ENCODE results near the gene OLA1. TPM values are rescaled to one million over a fixed set of nuclear protein-coding genes. Genes with fewer than 3 reads are reported as not detected.

OLA1 gene
- polyA plus RNA-seq, 1 of the 3 experiments (the other 2 are of a cell fraction): 46.9 TPM

GRCh38 chr2:174157053-174157452 lies 91.3 kb downstream of the OLA1 start (continued):
- TF ChIP-seq ZBTB33 (IDR thresholded peaks at IDR 0.05; ENCODE audit: borderline replicate concordance, low read depth): no peak
- no peak for TF ChIP-seq FOXJ3 (CRISPR knock-in tag; IDR thresholded peaks at IDR 0.05)
- TF ChIP-seq RAD21 (IDR thresholded peaks at IDR 0.05; ENCODE audit: low read length): no peak
- TF ChIP-seq SIN3A (IDR thresholded peaks at IDR 0.05; ENCODE audit: borderline replicate concordance, low read depth, low read length): no peak
- TF ChIP-seq CTCF (IDR thresholded peaks at IDR 0.05): no peak
- no peak for TF ChIP-seq CHD2 (IDR thresholded peaks at IDR 0.05; ENCODE audit: low read length, partially characterized antibody)
- TF ChIP-seq GATA2 (CRISPR knock-in tag; IDR thresholded peaks at IDR 0.05): no peak
- no peak for TF ChIP-seq USF2 (IDR thresholded peaks at IDR 0.05; ENCODE audit: borderline replicate concordance, low read depth, low read length)
- no peak for TF ChIP-seq FOSL2 (IDR thresholded peaks at IDR 0.05; ENCODE audit: borderline replicate concordance, low read depth)

DNA sequence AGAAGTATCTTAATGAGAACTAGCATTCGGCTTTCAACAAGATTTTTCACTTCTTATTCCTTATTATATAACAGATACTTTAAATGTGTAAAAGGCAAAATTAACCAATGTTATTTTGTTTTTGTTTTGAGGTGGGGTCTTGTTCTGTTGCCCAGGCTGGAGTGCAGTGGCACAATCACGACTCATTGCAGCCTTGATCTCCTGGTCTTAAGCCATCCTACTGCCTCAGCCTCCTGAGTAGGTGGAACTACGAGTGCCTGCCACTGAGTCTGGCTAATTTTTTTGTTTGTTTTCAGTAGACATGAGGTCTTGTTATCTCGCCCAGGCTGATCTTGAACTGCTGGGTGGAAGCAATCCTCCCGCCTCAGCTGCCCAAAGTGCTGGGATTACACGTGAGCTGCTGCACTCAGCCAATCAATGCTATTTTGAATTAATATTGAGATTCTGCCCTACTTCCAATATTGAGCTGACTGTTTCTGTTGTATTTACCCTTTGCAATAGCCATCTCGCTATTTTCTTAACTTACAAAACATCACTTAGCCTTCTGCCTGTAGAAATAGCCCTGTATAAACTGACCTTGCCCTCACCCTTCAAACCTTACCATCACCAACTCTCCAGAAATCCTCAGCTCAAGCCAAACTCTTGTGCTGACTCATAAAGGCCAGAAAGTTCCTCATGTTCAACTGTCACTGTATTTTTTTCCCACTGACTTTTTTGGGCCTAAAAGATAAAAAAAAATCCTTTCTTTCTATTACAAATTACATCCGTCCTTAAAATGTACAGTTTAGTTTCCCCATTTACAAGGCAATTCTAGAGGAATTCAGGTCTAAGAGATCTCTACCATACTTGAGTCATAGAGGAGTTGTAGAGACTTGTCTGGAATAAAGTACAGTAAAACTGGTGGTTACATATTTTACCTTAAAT lies 94.3 kb downstream of the OLA1 start:
- CTCF ChIA-PET: no interaction called here
- POLR2A ChIA-PET: no interaction called here
- no peaks in the 10 kb centered on the region for H4K20me1 ChIP-seq (ENCODE audit: insufficient read depth)
- H3K4me2 ChIP-seq: no peak overlapping the region
- no peak for DNase-seq
- H3K27ac ChIP-seq (ENCODE audit: low read depth in 2 of 2, low read length in 1 of 2): peak overlapping the region in 1 of 2 experiments; percentile 58; a peak in 3 of 4 replicates
- H3K9me2 ChIP-seq: no peaks in the 10 kb centered on the region
- H3K9me3 ChIP-seq: no peaks in the 10 kb centered on the region
- no peak overlapping the region for H3K9ac ChIP-seq
- 89% methylated on average over 8 of the region's 8 CpGs for WGBS (ENCODE audit: low lambda C conversion rate)
- no peak overlapping the region for H3K4me3 ChIP-seq (ENCODE audit: low read depth in 2 of 2, low read length in 1 of 2)
- TF ChIP-seq EZH2phosphoT487 (IDR thresholded peaks at IDR 0.05; ENCODE audit: borderline replicate concordance, low read depth) (no peak), TCF12 (IDR thresholded peaks at IDR 0.05) (peak; percentile 19; the same call in 1 of the 2 replicates), MAX (IDR thresholded peaks at IDR 0.05; ENCODE audit: low read depth) (peak; percentile 35; the same call in 1 of the 2 replicates), MEF2A (IDR thresholded peaks at IDR 0.05; ENCODE audit: borderline replicate concordance, low read depth) (no peak), SIN3A (IDR thresholded peaks at IDR 0.05; ENCODE audit: borderline replicate concordance, low read depth, low read length) (no peak), FOSL2 (IDR thresholded peaks at IDR 0.05; ENCODE audit: borderline replicate concordance, low read depth) (peak; percentile 42; the same call in 1 of the 2 replicates), FOXM1 (IDR thresholded peaks at IDR 0.05; ENCODE audit: low read depth) (no peak), JUND (IDR thresholded peaks at IDR 0.05) (no peak), NFIC (IDR thresholded peaks at IDR 0.05; ENCODE audit: borderline replicate concordance) (no peak), CHD2 (IDR thresholded peaks at IDR 0.05; ENCODE audit: low read length, partially characterized antibody) (no peak), FOXJ3 (CRISPR knock-in tag; IDR thresholded peaks at IDR 0.05) (no peak), YY1 (IDR thresholded peaks at IDR 0.05; ENCODE audit: low read depth) (no peak), TAF1 (IDR thresholded peaks at IDR 0.05; ENCODE audit: borderline replicate concordance, low read depth, low read length) (no peak)
- H3K79me2 ChIP-seq (ENCODE audit: insufficient read depth): peaks cover 25% of the 10 kb centered on the region
- H3K4me1 ChIP-seq (ENCODE audit: control insufficient read depth in 1 of 2, insufficient read depth in 2 of 2, low read depth in 1 of 2, low read length in 1 of 2): peaks cover 5 to 14% of the 10 kb centered on the region in 2 experiments; a peak in 3 of 4 replicates
- H2AFZ ChIP-seq (ENCODE audit: low read depth): no peak overlapping the region
- H3K36me3 ChIP-seq (replicated peaks in 1 of 2; ENCODE audit: control insufficient read depth in 1 of 2, insufficient read depth in 2 of 2, low read length in 1 of 2): peaks cover 0 to 16% of the 10 kb centered on the region in 2 experiments
- H3F3A ChIP-seq (replicated peaks; ENCODE audit: insufficient read depth): peaks cover 12% of the 10 kb centered on the region
- no peaks in the 10 kb centered on the region for H3K27me3 ChIP-seq (ENCODE audit: insufficient read depth)
